ENCODE measurements around the gene MORC2. TPM values are rescaled to one million over a fixed set of nuclear protein-coding genes. Genes with fewer than 3 reads are reported as not detected.

The MORC2 gene
- total RNA-seq, 1 experiment from 2014 or later = 38.8 TPM

- intact Hi-C loops (cut with micrococcal nuclease; ENCODE audit: unreplicated experiment) = no loop called here
- Mint-ChIP-seq H3K36me3 (ENCODE audit: insufficient read depth, unreplicated experiment) (no peaks in the 10 kb centered on the region), H3K4me3 (ENCODE audit: low read depth, unreplicated experiment) (no peak overlapping the region), H3K27me3 (ENCODE audit: unreplicated experiment) (peaks cover 13% of the 10 kb centered on the region), H3K9me3 (ENCODE audit: low read depth, unreplicated experiment) (no peaks in the 10 kb centered on the region), H3K27ac (ENCODE audit: unreplicated experiment) (no peak overlapping the region), H3K4me1 (ENCODE audit: low read depth, unreplicated experiment) (no peaks in the 10 kb centered on the region)
- DNase-seq = no peak
- BruUV-seq (replicated peaks) = no TSS peak
- CTCF ChIA-PET = no interaction called here
- TF ChIP-seq CTCF (IDR thresholded peaks at IDR 0.05; ENCODE audit: unreplicated experiment) = no peak
These were observed 27.9 kb upstream of the MORC2 start for GRCh38 chr22:30996462-30996861.

- TF ChIP-seq CTCF (IDR thresholded peaks at IDR 0.05; ENCODE audit: unreplicated experiment) = no peak
- H3K4me1 Mint-ChIP-seq (ENCODE audit: low read depth, unreplicated experiment) = no peaks in the 10 kb centered on the region
- H3K36me3 Mint-ChIP-seq (ENCODE audit: insufficient read depth, unreplicated experiment) = no peaks in the 10 kb centered on the region
- H3K9me3 Mint-ChIP-seq (ENCODE audit: low read depth, unreplicated experiment) = no peaks in the 10 kb centered on the region
- H3K4me3 Mint-ChIP-seq (ENCODE audit: low read depth, unreplicated experiment) = no peak overlapping the region
- BruUV-seq (replicated peaks) = no TSS peak
- CTCF ChIA-PET = interaction anchor here (0.7 kb wide), 1 partner anchor 25 kb away, joined by 3 read pairs; no protein-coding TSS in a partner anchor
- H3K27me3 Mint-ChIP-seq (ENCODE audit: unreplicated experiment) = peaks cover 13% of the 10 kb centered on the region
- intact Hi-C loops (cut with micrococcal nuclease; ENCODE audit: unreplicated experiment) = no loop called here
- no peak overlapping the region for H3K27ac Mint-ChIP-seq (ENCODE audit: unreplicated experiment)
- no peak for DNase-seq
These were observed 26.4 kb upstream of the MORC2 start for GRCh38 chr22:30994960-30995359.

GRCh38 chr22:30992565-30992964 lies 24.0 kb upstream of the MORC2 start:
- no peak overlapping the region for H3K4me3 Mint-ChIP-seq (ENCODE audit: low read depth, unreplicated experiment)
- peaks cover 13% of the 10 kb centered on the region for H3K27me3 Mint-ChIP-seq (ENCODE audit: unreplicated experiment)
- DNase-seq = no peak
- CTCF ChIA-PET = no interaction called here
- H3K4me1 Mint-ChIP-seq (ENCODE audit: low read depth, unreplicated experiment) = no peaks in the 10 kb centered on the region
- H3K36me3 Mint-ChIP-seq (ENCODE audit: insufficient read depth, unreplicated experiment) = no peaks in the 10 kb centered on the region
- H3K27ac Mint-ChIP-seq (ENCODE audit: unreplicated experiment) = no peak overlapping the region
- intact Hi-C loops (cut with micrococcal nuclease; ENCODE audit: unreplicated experiment) = no loop called here
- H3K9me3 Mint-ChIP-seq (ENCODE audit: low read depth, unreplicated experiment) = no peaks in the 10 kb centered on the region
- no peak for TF ChIP-seq CTCF (IDR thresholded peaks at IDR 0.05; ENCODE audit: unreplicated experiment)
- no TSS peak for BruUV-seq (replicated peaks)

GRCh38 chr22:30990690-30991089 lies 22.1 kb upstream of the MORC2 start:
- no peaks in the 10 kb centered on the region for H3K9me3 Mint-ChIP-seq (ENCODE audit: low read depth, unreplicated experiment)
- BruUV-seq (replicated peaks) = no TSS peak
- no peaks in the 10 kb centered on the region for H3K36me3 Mint-ChIP-seq (ENCODE audit: insufficient read depth, unreplicated experiment)
- peaks cover 8% of the 10 kb centered on the region for H3K27me3 Mint-ChIP-seq (ENCODE audit: unreplicated experiment)
- intact Hi-C loops (cut with micrococcal nuclease; ENCODE audit: unreplicated experiment) = no loop called here
- H3K4me3 Mint-ChIP-seq (ENCODE audit: low read depth, unreplicated experiment) = no peak overlapping the region
- no peak for DNase-seq
- H3K4me1 Mint-ChIP-seq (ENCODE audit: low read depth, unreplicated experiment) = no peaks in the 10 kb centered on the region
- H3K27ac Mint-ChIP-seq (ENCODE audit: unreplicated experiment) = no peak overlapping the region
- CTCF ChIA-PET = no interaction called here
- TF ChIP-seq CTCF (IDR thresholded peaks at IDR 0.05; ENCODE audit: unreplicated experiment) = no peak

Measured in Calu3 (cell line).